Eye (tissue), 1 donor: ENCODE measurements around the gene CLASP1.
"Not testable (repeated sequence)": the region's sequence is repeated elsewhere in the genome, so short reads cannot be mapped to it uniquely, and the experiment has no call there.

Source experiments
- DNase-seq: peaks from one replicate; pipeline ENCODE4 v3.0.0-alpha.2; 2015

The CLASP1 gene

DNA sequence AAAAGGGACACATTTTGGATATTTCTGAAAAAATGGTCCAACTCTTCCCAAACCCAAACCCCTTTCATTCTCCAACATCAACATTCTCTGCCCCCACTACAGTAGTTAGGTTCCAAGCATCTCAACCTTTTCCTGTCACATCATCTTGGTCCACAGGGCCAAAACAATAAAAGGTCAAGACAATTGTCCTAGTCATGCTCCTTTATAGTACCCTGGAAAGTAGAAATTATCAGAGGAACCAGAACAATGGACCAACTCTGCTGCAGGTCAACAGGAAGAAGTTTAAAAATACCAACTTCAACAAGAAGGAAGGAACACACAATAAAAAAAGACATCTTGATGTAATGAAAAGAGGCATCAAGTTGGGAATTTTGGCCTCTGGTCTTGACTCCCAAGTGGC lies 36.1 kb downstream of the CLASP1 start:
- no peak for DNase-seq

DNA sequence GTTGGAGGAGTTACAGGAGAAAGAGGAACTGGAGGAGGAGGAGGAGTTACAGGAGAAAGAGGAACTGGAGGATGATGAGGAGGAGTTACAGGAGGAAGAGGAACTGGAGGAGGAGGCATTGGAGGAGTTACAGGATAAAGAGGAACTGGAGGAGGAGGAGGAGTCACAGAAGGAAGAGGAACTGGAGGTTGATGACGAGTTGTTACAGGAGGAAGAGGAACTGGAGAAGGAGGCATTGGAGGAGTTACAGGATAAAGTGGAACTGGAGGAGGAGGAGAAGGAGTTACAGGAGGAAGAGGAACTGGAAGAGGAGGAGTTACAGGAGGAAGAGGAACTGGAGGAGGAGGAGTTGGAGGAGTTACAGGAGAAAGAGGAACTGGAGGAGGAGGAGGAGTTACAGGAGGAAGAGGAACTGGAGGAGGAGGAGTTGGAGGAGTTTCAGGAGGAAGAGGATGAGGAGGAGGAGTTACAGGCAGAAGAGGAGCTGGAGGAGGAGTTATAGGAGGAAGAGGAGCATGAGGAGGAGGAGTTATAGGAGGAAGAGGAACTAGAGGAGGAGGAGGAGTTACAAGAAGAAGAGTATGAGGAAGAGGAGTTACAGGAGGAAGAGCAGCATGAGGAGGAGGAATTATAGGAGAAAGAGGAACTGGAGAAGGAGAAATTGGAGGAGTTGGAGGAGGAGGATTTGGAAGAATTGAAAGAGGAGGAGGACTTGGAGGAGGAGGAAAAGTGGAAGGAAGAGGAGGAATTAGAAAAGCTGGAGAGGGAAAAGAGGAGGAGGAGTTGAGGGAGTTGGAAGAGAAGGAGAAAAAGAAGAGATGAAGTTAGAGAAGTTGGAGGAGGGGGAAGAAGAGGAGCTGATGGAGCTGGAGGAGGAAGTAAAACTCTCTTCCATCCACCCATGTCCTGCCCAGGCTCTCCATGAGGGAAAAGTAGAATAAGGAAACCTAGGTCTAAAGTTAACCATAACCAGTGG lies 37.2 kb downstream of the CLASP1 start:
- DNase-seq: no peak

DNA sequence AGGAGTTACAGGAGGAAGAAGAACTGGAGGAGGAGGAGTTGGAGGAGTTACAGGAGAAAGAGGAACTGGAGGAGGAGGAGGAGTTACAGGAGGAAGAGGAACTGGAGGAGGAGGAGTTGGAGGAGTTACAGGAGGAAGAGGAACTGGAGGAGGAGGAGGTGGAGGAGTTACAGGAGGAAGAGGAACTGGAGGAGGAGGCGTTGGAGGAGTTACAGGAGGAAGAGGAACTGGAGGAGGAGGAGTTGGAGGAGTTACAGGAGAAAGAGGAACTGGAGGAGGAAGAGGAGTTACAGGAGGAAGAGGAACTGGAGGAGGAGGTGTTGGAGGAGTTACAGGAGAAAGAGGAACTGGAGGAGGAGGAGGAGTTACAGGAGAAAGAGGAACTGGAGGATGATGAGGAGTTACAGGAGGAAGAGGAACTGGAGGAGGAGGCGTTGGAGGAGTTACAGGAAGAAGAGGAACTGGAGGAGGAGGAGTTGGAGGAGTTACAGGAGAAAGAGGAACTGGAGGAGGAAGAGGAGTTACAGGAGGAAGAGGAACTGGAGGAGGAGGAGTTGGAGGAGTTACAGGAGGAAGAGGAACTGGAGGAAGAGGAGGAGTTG lies 38.1 kb downstream of the CLASP1 start:
- not testable (repeated sequence) for DNase-seq

DNA sequence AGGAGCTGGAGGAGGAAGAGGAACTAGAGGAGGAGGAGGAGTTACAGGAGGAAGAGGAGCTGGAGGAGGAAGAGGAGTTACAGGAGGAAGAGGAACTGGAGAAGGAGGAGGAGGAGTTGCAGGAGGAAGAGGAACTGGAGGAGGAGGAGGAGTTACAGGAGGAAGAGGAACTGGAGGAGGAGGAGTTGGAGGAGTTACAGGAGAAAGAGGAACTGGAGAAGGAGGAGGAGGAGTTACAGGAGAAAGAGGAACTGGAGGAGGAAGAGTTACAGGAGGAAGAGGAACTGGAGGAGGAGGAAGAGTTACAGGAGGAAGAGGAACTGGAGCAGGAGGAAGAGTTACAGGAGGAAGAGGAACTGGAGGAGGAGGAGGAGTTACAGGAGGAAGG lies 38.8 kb downstream of the CLASP1 start:
- not testable (repeated sequence) for DNase-seq

DNA sequence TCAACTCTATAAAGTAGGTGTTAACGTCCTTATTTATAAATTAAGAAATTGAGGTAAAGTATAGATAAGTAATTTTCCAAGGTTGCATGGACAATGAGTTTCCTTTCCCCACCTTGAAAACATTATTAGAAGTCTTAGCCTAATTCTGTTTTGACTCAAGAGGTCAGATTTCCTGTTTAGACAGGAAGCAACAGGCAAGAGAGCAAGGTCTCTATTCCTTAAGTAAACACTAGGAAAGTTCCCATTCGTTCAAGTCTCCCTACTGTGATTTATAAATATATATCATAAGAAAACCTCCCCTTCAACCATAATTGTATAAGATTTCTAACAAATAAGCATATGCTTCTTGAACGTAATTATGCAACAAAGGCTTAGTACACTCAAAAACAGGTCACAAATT lies 40.3 kb downstream of the CLASP1 start:
- DNase-seq: no peak

DNA sequence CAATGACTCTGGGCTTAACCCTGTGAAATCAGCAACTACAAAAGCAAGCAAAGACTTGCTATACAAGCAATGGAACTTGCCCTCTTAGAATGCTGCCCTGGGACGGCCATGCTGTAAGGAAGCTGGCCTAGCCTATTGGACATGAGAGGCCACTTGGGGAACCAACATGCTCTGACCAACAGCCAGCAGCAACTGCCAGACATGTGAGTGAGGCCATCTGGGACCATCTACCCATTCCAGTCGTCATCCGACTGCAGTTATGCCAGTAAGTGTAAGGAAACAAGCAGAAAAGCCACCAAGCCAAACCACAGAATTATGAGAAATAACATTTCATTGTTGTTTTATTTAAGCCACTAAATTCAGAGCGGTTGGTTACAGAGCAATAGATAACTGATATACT lies 40.9 kb downstream of the CLASP1 start:
- DNase-seq: no peak

DNA sequence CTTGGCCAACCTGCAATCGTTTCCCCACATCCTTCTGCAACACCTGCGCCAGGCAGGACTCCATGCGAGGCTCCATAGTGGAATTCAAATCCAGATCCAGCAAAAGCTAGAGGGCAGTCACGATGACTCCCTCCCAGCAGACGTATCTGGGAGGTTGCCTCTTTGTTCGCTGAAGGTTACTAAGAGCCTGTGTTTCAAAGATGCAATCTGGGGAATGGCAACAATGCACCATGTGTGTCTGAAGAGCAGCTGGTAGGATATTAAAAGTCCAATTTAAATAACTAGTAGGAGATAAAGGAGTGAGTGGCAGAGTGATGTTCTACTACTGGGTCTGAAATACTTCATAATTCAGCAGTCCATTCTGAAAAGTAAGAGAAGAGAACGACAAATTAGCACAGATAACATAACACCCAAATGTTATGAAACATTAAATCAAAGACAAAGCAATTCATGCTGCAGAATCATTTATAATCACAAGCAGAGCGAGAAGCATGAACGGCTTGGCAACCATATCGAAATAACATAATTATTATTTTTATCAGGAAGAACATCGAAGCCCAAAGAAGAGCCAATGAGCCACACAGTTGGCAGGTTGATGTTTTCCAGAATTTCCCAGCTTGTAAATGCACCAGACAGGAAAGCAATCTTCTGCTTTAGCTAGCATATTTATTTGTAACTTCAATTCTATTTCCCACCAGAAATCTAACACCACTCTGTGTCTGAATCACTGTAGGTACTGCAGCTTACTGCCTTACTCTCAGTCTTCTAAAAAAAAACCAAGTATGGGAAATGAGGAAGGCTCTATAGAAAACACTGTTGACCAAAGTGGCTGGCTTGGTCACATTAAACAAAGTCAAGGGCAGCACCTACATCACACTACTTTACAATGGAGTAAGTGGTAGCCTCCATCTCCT lies 43.2 kb downstream of the CLASP1 start:
- no peak for DNase-seq

DNA sequence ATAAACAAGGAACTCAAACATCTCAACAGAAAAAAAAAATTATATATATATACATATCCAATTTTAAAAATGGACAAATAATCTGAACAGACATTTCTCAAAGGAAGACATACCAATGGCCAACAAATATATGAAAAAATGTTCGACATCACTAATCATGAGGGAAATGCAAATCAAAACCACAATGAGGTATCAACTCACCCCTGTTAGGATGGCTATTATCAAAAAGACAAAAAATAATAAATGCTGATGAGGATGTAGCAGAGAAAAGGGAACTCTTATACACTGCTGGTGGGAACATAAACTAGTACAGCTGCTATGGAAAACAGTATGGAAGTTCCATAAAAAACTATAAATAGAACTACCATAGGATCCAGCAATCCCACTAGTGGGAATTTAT lies 46.1 kb downstream of the CLASP1 start:
- DNase-seq: no peak

DNA sequence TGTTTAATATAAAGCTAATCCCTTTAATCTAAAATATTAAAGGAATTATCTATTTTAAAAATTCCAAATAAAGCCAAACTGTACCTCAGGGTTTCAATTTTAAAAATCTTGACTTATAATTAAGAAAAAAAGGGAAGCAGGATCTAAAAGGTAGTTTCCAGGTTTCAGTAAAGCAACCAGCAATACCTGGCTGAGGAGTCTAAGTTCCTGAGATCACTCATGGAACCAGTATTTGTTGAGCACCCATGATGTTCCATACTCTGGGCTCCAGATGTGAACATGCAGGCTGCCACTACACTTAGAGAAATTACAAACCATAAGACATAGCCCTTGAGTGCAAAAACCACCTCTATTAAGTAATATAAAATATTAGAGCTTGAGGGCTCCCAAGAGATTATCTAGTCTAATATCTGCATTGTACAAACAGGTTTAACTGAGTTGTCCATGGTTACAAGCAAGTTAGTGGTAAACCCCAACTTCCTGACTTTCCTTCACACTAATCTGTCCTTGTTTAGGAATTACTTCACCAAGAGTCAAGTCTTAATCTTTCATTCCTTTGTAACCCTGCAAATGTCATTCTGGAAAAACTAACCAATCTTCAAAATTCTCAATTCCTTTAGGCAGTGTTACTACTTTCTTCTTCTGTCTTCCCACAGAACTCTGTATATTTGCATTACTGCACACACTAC lies 49.2 kb downstream of the CLASP1 start:
- DNase-seq: no peak

DNA sequence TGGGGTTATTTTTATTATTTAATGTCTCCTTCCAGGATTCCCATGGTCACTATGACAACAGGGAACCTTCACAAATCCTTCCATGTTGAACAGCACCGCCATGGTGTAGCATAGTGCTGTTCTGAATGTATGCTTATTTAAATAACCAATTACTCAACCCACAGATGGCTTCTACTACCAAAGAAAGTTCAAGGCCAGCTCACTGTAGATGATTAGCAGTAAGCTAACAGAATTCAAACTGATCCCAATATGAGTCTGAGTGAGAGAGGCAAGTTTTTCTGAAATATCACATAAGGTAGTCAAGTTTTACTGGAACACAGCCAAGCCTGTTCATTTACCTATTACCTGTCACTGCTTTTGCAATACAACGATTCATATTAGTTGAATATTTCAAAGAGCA lies 51.2 kb downstream of the CLASP1 start:
- no peak for DNase-seq

DNA sequence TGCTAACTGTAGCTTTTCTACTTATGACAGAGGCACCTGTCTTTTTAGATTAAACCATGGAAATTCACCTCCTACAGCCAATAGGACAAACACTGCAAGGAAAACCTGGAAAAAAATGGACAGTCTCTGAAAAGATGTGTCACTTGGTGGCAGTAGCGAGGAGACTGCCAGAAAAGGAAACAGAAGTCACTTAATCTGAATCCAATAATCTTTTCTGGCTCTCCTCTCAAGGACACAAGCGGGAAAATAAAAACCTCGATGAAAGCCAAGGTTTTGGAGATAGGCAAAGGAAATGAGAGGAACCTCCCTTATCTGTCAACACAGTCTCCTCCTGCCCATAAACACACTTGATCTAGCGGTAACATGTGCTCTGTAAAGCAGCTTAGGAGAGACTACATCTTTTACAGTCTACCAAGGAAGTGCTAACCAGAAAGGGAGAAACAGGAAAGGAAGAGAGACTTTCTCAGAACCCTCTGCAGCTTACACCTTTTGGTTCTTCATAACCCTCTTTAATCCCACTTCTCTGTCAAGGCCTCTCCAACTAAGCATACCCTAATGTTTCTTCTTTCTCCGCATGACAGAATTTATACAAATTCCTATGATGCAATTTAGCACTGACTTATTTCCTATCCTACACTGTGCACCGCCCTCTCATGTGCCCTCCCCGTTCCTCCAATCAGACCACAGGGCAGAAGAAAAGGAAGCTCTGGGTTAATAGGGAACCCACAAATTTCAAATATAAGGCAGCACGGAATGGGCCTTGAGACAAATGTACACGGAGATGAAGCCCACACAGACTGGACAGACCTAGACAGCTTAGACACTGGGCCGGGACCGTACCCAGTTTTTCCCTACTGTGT lies 52.8 kb downstream of the CLASP1 start:
- peak; percentile 64 for DNase-seq

DNA sequence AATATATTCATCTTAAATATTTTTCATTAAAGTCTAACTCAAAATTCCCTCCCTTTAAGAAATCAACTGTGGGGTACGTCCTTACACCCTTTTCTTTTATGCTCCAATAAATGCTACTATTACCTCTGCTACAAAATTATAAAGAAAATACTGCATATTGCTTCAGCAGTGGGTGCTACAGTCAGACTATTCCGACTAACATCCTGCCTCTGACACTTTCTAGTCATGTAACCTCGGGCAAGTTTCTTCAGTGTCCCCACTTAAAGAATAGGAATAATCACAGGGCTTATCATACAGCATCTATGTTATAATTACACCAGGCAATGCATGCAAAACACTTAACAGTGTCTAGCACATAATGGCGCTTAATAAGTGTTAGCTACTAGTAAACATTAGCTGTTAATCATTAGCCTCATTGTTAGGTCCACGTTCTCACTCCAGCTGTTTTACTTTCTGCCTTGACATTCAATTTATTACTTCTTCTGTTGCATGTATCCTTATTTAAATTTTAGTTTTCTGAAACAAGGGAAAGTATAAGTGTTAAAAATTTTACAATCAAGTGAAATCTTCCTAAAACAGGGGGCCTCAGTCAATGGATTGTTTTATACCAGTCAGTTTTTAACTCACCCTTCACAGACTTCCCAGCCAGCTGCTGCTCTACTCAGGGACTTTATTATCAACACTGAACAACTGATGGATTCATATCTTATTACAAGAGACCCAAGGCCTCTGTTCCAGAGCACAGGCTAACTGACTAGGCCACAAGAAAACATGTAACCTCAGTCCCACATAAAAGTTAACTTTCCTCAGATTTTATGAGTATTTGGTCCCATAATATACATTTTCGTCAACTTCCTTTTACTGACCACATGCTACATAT lies 54.0 kb downstream of the CLASP1 start:
- DNase-seq: no peak

DNA sequence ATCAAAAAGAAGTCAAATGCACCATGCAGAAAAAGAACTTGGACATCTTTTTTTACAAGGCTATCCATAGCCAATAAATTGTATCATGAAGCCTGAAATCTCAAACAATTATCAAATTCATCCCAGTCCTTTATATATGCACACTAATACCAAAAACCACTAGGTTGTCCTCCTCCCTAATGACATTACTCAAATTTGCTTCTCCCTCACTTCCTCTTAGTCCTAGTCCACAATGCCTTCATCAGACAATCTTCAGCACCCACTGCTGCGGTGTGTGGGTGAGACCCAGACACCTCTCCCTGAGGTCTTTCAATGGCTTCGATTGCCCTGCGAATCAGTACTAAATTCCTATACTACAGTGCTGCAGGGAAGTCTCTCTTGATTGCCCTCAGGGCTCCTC lies 58.1 kb downstream of the CLASP1 start:
- DNase-seq: no peak

DNA sequence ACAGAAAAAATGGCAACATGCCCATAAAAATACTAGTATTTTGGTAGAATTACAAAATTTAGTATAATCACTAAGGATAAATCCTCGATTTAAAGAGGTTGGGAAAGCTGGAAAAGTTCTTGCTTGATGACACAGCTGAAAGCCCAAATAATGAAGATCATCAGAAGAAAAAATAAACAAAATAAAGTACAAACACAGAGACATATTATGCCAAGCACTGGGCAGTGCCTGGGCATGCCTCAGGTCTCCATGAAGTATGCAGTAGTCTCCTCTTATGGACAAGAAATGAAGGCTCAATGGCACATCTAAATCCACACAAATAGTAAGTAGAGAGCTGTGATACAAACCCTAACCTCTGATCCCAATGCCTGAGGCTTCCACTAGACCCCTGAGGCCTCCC lies 60.9 kb downstream of the CLASP1 start:
- no peak for DNase-seq

DNA sequence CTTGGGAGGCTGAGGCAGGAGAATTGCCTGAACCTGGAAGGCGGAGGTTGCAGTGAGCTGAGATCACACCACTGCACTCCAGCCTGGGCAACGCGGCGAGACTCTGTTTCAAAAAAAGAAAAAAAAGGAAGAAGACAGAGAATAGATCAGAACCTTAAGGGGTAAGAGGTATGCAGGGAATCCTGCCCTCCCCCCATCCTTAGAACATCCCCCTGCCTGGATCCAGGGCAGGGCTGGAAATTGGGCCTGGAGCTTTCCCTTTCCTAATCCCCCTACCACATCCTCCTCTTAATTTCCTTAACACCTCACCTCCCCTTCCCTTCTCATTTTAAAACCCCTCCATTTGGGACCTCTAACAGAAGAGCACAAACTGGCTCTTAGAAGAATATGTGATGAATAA lies 62.1 kb downstream of the CLASP1 start:
- no peak for DNase-seq

DNA sequence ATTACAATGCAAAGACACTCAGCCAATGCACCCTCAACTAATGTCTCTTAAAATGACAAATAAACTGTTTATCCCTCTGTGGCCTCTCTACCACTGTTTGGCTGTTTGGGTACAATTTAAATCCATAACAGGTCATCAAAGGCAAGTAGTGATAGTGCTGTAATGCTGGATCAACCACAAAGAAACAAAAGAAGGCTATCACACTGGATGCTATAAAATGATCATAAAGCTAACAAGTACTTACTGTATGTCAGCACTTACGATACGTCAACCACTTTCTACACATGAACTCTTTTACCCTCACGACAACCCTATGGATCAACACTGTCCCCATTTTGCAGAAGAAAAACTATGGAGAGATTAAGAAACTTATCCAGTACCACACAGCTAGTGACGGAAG lies 64.5 kb downstream of the CLASP1 start:
- DNase-seq: no peak

DNA sequence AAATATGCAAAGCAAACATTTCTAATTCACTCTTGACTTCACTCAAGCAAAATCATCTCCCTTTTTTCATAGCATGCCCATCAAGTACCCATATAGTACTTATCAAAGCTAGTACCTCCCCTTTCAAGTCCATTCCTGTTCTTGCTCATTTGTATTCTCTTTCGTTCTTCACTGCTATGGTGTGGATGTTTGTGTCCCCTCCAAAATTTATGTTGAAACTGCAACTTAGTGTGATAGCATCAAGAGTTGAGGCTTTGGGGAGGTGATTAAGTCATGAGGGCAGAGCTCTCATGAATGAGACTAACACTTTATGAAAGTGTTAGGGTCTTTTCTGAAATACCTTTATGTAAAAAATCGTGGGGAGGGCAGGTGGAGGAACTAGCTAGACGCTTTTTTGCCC lies 65.7 kb downstream of the CLASP1 start:
- DNase-seq: no peak

DNA sequence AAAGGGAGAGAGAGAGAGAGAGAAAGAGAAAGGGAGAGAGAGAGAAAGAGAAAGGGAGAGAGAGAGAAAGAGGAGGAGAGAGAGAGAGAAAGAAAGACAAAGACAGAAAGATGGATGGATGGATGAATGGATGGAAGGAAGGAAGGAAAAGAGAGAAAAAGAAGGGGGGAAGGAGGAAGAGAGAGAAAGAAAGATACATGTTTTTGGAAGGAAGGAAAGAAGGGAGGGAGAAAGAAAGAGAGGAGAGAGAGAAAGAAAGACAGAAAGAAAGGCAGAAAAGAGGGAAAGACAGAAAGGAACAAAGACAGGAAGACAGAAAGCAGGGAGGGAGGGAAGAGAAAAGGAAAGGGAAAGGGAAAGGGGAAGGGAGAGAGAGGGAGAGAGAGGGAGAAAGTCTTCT lies 67.0 kb downstream of the CLASP1 start:
- no peak for DNase-seq

DNA sequence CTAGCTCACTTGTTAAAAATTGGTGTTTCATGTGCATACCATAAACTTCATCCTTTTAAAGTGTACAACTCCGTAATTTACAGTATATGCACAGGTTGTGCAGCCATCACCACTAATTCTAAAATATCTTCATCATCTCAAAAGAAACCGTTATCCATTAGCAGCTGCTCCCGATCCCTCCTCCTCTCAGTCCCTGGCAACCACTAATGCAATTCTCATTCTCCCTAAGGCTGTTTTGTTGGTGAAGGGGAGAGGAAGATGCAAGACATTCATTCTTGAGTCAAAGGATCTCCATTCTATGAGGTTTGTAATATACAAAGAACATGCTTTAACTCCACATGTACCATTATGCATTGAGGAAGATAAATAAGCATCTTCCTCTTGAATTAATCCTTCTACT lies 70.0 kb downstream of the CLASP1 start:
- DNase-seq: peak; percentile 61

DNA sequence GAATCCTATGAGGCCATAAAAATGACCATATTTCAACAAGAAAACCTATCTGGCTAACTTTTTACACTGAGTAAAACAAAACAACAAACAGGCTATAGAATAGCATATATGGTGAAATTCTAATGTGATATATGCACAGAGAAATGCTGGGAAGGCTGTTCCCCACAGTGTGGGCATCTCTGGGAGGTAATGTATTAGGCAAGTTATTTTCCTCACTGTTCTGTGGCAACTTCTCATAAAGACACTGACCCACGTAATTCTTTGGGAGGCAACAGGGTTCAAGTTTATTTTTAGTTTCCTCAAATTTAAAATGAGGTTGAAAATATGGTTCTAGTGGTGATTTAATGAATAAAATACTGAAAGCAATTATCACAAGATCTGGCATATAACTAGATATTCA lies 71.9 kb downstream of the CLASP1 start:
- no peak for DNase-seq

DNA sequence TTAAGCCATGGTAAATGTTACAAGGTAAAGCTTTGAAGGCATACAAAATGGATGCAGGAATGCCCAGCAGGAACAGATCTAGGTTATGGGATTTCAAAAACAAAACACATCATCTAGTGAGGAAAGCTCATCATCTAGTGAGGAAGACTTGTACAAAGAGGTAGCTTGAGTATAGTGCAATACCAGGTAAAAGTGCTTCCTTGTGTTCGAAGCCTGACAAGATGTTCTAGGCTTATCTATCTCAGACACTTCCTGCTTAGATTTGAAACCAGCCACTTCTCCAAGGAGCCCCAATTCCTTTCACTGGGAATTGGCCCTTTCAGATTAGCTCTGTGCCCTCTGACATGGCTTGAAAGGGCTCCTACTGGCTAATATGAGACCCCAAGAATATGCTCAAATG lies 73.0 kb downstream of the CLASP1 start:
- DNase-seq: no peak
